ENCODE data around the gene CATSPERE. TPM values are rescaled to one million over a fixed set of nuclear protein-coding genes. Genes with fewer than 3 reads are reported as not detected.
"Not testable (repeated sequence)": the region's sequence is repeated elsewhere in the genome, so short reads cannot be mapped to it uniquely, and the experiment has no call there.

Gene CATSPERE
- total and polyA plus RNA-seq, 9 of the 15 experiments (the other 6 are each of a cell fraction or from before 2014, with no cell fraction given) = 0.06 to 0.16 (median 0.09) TPM; not detected in 3

DNA sequence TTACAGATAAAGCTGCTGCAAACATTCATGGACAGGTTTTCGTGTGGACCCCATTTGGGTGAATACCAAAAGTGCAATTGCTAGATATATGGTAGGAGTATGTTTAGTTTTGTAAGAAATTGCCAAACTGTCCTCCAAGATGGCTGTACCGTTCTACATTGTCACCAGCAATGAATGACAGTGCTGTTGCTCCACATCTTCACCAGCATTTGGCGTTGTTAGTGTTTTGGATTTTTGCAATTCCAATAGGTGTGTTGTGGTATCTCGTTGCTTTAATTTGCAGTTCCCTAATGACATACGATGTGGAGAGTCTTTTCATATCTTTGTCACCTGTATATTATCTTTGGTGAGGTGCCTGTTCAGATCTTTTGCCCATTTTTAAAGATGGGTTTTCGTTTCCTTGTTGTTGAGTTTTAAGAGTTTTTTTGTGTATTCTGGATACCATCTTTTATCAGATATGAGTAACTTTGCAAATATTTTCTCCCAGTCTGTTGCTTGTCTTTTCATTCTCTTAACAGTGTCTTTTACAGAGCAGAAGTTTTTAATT lies 12.1 kb downstream of the CATSPERE start (continued):
- TF ChIP-seq, protein P1, sequence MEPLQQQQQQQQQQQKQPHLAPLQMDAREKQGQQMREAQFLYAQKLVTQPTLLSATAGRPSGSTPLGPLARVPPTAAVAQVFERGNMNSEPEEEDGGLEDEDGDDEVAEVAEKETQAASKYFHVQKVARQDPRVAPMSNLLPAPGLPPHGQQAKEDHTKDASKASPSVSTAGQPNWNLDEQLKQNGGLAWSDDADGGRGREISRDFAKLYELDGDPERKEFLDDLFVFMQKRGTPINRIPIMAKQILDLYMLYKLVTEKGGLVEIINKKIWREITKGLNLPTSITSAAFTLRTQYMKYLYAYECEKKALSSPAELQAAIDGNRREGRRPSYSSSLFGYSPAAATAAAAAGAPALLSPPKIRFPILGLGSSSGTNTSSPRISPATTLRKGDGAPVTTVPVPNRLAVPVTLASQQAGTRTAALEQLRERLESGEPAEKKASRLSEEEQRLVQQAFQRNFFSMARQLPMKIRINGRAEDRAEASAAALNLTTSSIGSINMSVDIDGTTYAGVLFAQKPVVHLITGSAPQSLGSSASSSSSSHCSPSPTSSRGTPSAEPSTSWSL (CRISPR knock-in tag; IDR thresholded peaks at IDR 0.05; ENCODE audit: borderline replicate concordance) = no peak

DNA sequence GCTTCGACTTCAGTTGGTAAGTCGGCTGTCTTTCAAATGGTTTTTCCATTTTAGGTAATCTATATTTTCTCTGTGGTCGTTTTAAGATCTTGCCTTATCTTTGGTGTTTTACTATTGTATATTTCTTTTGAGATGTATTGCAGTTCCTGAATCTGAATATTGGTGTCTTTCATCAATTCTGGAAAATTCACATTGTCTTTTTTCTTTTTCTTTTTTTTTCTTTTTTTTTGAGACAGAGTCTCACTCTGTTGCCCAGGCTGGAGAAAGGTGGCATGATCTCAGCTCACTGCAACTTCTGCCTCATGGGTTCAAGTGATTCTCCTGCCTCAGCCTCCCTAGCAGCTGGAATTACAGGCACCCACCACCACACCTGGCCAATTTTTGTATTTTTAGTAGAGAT lies 23.9 kb downstream of the CATSPERE start:
- H2AFZ ChIP-seq (ENCODE audit: low read depth, low read length); H3K4me2 ChIP-seq (ENCODE audit: insufficient read depth, low read length); BruUV-seq (replicated peaks); H3K4me1 ChIP-seq (replicated peaks in 1 of 2; ENCODE audit: control insufficient read depth in 2 of 2, insufficient read depth in 2 of 2, low read length in 2 of 2); H3K9me3 ChIP-seq (replicated peaks; ENCODE audit: control insufficient read depth, insufficient read depth, low read depth, low read length); FAIRE-seq; intact Hi-C loops (cut with micrococcal nuclease); POLR2A ChIA-PET; DNase-seq (ENCODE audit: extremely low read depth in 1 of 4, low spot score in 3 of 4); ATAC-seq; H3K9me1 ChIP-seq (ENCODE audit: control insufficient read depth, insufficient read depth, low read length); in situ Hi-C loops (cut with MboI); H3K4me3 ChIP-seq; H4K20me1 ChIP-seq (replicated peaks; ENCODE audit: control insufficient read depth, insufficient read depth, low read length); H3K27me3 ChIP-seq (ENCODE audit: control insufficient read depth in 2 of 2, insufficient read depth in 2 of 2, low read length in 2 of 2); H3K79me2 ChIP-seq (ENCODE audit: control insufficient read depth, insufficient read depth, low read length); H3K36me3 ChIP-seq (ENCODE audit: control insufficient read depth, insufficient read depth, low read length); CTCF ChIA-PET (ENCODE audit: low intra/inter-chr PET ratio); H3K9ac ChIP-seq (ENCODE audit: insufficient read depth in 1 of 2, low read depth in 2 of 2, low read length in 2 of 2); H3K27ac ChIP-seq (ENCODE audit: extremely low read depth, low read depth, low read length): not testable (repeated sequence)
- 2% methylated on average over 3 of the region's 3 CpGs for WGBS (ENCODE audit: insufficient coverage, low coverage, missing lambda C conversion rate)

DNA sequence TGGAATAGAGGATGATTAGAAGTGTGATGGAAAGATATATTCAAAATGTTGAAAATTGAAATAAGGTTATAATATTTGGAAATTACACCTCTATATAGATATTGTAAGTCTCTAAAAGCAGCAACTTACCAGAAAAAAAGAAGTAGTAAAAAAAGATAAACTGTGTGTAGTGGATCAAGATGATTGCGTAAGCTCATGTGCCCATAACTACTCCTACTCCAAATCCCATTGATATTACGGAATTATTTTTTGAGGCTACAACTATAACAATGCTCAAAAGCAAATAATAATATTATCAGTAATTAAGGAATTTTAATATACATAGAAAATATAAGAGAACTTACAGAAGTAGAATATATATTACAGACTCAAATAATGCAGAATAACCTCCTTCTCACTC lies 33.6 kb downstream of the CATSPERE start:
- H2AFZ ChIP-seq (ENCODE audit: low read depth, low read length) = no peak overlapping the region
- no peak overlapping the region for H3K4me2 ChIP-seq (ENCODE audit: insufficient read depth, low read length)
- H3K4me1 ChIP-seq (replicated peaks in 1 of 2; ENCODE audit: control insufficient read depth in 2 of 2, insufficient read depth in 2 of 2, low read length in 2 of 2) = no peaks in the 10 kb centered on the region
- no peak overlapping the region for H3K9ac ChIP-seq (ENCODE audit: insufficient read depth in 1 of 2, low read depth in 2 of 2, low read length in 2 of 2)
- BruUV-seq (replicated peaks) = no TSS peak
- FAIRE-seq (no peak), DNase-seq (ENCODE audit: extremely low read depth in 1 of 4, low spot score in 3 of 4) (no peak), ATAC-seq (no peak)
- H3K9me1 ChIP-seq (ENCODE audit: control insufficient read depth, insufficient read depth, low read length) = no peaks in the 10 kb centered on the region
- H4K20me1 ChIP-seq (replicated peaks; ENCODE audit: control insufficient read depth, insufficient read depth, low read length) = no peaks in the 10 kb centered on the region
- in situ Hi-C loops (cut with MboI) = no loop called here
- no peaks in the 10 kb centered on the region for H3K9me3 ChIP-seq (replicated peaks; ENCODE audit: control insufficient read depth, insufficient read depth, low read depth, low read length)
- CTCF ChIA-PET (ENCODE audit: low intra/inter-chr PET ratio) = no interaction called here
- no peak overlapping the region for H3K27ac ChIP-seq (ENCODE audit: extremely low read depth, low read depth, low read length)
- POLR2A ChIA-PET = interaction anchor here (0.6 kb wide), 1 partner anchor 118 kb away, joined by 3 read pairs; no protein-coding TSS in a partner anchor
- intact Hi-C loops (cut with micrococcal nuclease) = no loop called here
- H3K27me3 ChIP-seq (ENCODE audit: control insufficient read depth in 2 of 2, insufficient read depth in 2 of 2, low read length in 2 of 2) = no peaks in the 10 kb centered on the region
- no peaks in the 10 kb centered on the region for H3K79me2 ChIP-seq (ENCODE audit: control insufficient read depth, insufficient read depth, low read length)
- no peak for TF ChIP-seq MAFG (tag; conservative IDR thresholded peaks at IDR 0.05)
- peak; percentile 65 for TF ChIP-seq CEBPB (tag; IDR thresholded peaks at IDR 0.05)
- TF ChIP-seq POLR2B (IDR thresholded peaks at IDR 0.05; ENCODE audit: low read depth, partially characterized antibody) = no peak
- TF ChIP-seq TRIM24 (IDR thresholded peaks at IDR 0.05) = no peak
- TF ChIP-seq, protein P2, sequence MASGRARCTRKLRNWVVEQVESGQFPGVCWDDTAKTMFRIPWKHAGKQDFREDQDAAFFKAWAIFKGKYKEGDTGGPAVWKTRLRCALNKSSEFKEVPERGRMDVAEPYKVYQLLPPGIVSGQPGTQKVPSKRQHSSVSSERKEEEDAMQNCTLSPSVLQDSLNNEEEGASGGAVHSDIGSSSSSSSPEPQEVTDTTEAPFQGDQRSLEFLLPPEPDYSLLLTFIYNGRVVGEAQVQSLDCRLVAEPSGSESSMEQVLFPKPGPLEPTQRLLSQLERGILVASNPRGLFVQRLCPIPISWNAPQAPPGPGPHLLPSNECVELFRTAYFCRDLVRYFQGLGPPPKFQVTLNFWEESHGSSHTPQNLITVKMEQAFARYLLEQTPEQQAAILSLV (tag; IDR thresholded peaks at IDR 0.05) = no peak
- TF ChIP-seq CEBPG (CRISPR knock-in tag; IDR thresholded peaks at IDR 0.05) = no peak
- TF ChIP-seq CEBPG (tag; conservative IDR thresholded peaks at IDR 0.05 in 1 of 2, IDR thresholded peaks at IDR 0.05 in 1 of 2) = peak; percentile 40 to 53; a peak in 1 of 4 replicates
- TF ChIP-seq PHF20 (IDR thresholded peaks at IDR 0.05; ENCODE audit: partially characterized antibody) = no peak
- no peaks in the 10 kb centered on the region for H3K36me3 ChIP-seq (ENCODE audit: control insufficient read depth, insufficient read depth, low read length)
- H3K4me3 ChIP-seq = no peak overlapping the region
- whole genome bisulfite sequencing (ENCODE audit: insufficient coverage, low coverage, missing lambda C conversion rate) = 0% methylated on average over 2 of the region's 2 CpGs
